ENCODE results near the gene ADORA1.
A peak's percentile ranks its signal among the peaks of the same experiment; 100 is the strongest.

Gene ADORA1

DNA sequence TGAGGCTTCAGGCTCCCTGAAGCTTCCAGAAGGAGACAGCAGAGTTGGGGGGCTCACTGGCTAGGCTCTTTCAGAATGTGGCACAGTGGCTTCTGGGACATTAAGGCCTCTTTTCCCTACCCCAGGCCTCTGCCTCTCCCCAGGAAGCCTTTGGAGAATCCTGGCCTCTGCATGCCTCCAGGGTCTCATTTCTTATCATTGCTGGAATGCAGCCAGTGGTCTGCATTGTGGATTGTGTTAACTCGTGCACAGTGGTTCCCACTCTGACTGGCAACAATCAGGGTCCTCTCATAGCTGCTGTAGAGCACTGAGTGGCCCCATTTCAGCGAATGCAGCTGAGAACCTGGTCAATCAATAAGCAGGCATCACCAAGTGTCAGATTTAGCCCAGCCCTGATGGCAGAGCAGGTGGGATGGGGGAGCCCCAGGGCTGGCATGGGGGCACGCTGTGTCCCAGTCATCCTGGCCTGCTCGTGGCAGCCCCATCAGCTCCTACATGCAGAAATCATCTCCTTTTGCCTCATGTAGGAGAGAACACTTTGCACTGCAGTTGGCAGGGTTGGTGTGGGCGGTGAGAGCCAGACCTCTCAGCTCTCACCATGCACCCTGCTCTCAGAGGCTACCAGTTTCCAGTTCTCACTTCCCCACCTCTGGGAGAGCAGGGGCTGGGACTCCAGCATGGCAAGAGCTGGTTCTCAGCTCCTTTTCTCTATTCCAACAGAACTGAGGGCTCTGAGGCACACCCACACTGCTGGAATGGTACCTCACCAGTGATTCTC is 13.4 kb downstream of the ADORA1 start:
- DNase-seq (ENCODE audit: low spot score): no peak

- no peak for DNase-seq (ENCODE audit: low spot score)
These were observed 14.6 kb downstream of the ADORA1 start for GRCh38 chr1:203142124-203142523.

DNA sequence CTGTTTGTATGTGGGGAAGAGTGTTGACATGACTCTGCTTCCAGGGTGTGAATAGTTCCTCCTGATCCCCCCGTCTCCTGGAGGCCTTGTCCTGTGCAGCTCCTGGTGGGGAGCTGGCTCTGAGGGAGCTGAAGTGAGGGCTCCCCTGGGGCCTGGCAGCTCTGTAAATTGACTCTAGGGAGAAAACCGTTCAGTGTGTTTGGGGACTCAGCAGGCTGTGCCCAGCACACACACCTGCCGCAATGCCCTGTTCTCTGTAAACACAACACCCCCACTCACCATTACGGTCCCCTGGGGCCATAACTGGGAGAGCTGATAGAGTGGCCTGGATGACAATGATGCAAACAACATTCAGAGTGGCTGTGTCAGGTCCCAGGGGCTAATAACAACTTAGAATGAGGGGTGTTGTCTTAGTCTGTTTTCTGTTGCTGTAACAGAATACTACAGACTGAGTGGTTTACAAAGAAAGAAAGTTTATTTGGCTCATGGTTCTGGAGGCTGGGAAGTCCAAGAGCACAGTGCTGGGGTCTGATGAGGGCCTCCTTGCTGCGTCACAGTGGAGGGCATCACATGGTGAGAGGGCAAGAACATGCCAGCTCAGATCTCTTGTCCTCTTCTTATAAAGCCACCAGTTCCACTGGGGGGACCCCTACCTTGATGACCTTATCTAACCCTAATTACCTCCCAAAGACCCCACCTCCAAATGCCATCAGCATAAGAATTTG is 15.3 kb downstream of the ADORA1 start:
- no peak for DNase-seq (ENCODE audit: low spot score)

GRCh38 chr1:203143641-203144040 is 16.1 kb downstream of the ADORA1 start:
- no peak for DNase-seq (ENCODE audit: low spot score)

GRCh38 chr1:203144661-203145060 is 17.1 kb downstream of the ADORA1 start:
- peak; percentile 95 for DNase-seq (ENCODE audit: low spot score)

GRCh38 chr1:203145321-203146041 is 18.0 kb downstream of the ADORA1 start:
- peak; percentile 53 for DNase-seq (ENCODE audit: low spot score)

- no peak for DNase-seq (ENCODE audit: low spot score)
These were observed 18.5 kb downstream of the ADORA1 start for GRCh38 chr1:203146042-203146369.

DNA sequence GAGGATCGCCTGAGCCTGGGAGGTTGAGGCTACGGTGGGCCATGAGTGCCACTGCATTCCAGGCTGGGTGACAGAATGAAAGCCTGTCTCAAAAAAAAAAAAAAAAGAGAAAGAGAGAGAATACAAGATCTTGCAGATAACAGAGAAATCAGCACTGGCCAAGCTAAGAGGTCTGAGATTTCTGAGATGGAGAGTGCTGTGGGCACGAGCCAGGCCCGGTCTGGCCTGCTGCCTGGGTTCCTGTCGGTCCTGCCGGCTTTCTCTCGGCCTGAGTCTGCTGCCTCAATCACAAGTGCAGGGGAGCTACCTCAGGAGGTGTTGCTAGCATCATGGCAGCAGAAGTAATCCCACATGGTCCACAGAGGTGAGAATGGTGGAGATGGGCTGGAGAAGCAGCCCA is 19.0 kb downstream of the ADORA1 start:
- DNase-seq (ENCODE audit: low spot score): no peak

GRCh38 chr1:203147376-203147775 is 19.9 kb downstream of the ADORA1 start:
- DNase-seq (ENCODE audit: low spot score): peak; percentile 86

GRCh38 chr1:203148127-203148526 is 20.6 kb downstream of the ADORA1 start:
- DNase-seq (ENCODE audit: low spot score): no peak

DNA sequence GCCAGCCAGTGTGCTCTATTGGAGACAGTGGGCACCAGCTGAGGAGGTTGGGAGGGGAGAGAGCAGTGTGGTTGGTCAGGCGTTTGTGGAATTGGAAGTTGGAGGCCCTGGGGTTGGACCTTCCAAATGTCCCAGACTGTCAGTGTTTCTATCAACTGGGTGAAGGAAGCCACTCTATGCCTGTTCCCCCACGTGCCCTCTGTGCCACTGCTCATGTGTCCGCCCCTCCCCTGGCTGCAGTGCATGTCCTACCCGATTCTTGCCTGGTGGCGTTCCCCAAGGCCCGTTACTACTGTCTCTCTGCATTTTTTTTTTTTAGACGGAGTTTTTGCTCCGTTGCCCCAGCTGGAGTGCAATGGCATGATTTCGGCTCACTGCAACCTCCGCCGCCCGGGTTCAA is 21.1 kb downstream of the ADORA1 start:
- no peak for DNase-seq (ENCODE audit: low spot score)

DNA sequence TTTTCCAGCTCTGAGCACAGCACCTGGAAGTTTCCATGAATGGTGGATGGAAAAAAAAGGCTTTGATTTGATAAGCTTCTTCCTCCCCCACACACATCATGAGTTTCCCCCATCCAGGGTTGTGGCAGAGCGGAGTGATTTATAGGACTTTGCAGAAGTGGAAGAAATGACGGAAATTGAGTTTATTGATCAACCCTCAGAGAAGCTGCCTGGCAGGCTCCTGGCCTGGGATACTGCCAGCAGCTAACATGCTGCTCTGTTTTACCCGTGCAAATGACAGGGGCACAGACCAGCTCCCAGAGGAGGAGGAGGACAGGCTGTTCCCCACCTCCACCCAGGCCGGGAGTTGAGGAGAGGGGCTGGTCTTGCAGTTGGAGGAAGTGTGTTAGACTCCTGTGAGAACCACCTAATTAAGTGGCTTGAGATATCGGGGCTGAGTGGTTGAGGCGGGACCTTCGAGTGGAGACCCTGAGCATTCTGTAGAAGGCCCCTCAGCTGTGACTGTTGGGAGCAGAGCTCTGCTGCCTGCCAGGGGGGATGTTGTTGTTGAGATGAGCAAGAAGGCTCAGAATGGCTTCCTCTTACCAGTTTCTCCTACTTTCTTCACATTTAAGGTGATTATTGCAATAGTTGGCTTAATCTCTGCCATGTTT is 21.8 kb downstream of the ADORA1 start:
- no peak for DNase-seq (ENCODE audit: low spot score)

- DNase-seq (ENCODE audit: low spot score): no peak
These were observed 23.2 kb downstream of the ADORA1 start for GRCh38 chr1:203150511-203151297.

DNA sequence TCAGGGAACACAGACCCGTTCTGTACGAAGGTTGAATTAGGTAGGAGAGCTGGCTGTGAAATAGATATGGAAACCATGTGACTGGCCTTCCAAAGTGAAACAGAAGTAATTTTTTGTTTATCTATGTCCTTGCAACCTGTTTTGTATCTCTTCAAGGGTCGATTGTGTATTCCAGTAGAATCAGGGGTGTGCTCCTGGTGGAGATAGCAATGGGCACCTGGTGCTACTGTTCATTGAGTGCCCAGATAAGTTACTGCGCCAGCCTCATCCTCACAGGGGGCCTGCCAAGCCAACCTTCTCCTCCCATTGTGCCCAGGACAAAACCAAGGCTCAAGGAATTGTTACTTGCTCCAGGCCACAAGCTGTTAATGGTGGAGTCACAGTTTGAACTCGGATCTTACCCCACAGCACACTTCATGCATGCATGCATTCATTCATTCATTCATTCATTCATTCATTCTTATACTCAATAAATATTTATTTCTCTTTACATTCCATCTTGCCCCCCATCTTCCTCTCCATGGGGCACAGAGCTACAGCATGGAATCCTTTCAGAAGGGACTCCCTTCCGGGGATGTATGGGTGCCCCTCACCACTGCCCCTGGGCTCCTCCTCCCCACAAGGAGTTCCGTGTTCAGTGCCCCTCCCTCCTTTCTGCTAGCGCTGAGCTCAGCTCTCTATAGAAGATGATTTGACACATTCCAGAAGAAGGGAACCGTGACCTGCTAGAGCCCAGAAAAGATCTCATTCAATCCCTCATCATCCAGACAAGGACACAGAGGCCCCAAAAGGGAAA is 24.0 kb downstream of the ADORA1 start:
- no peak for DNase-seq (ENCODE audit: low spot score)

DNA sequence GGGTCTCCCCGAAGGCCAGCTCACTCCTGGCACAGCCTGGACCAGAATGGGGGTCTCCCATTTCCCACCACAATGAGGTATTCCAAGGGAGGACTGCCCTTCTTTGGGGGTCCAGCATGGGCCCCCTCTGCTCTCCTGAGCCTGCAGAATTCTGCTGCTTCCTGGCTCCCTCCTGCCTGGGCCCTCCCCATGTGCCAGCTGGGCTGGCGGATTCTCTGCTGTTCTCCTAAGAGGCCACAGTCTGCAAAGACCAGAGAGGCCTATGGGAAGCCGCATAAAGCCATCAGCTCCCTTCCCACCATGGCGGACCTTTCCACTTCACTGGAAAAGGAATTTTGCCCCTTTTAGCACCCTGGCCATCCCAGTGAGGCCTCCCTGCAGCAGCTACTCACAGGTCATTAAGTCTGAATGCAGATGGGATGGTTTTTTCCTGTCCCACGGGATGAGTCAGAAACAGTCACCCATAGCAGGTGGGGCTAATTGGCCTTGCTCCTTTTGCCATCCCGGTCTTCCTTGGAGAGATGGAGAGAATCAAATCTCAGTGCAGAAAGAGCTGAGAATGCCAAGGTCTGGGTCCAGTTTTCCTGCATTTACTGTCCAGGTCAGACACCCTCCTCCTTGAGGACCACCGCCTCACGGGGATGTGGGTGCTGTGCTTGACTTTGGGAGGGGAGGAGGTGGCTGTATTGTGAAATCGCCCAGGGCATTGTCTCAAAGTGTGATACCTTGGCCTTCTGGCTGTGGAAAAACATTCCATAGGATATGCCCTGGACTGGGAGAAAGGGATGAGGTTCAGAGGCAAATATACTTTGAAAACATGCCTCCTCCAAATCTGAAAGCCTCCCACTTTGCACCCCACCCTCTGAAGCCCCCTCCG is 24.9 kb downstream of the ADORA1 start:
- DNase-seq (ENCODE audit: low spot score): no peak

DNA sequence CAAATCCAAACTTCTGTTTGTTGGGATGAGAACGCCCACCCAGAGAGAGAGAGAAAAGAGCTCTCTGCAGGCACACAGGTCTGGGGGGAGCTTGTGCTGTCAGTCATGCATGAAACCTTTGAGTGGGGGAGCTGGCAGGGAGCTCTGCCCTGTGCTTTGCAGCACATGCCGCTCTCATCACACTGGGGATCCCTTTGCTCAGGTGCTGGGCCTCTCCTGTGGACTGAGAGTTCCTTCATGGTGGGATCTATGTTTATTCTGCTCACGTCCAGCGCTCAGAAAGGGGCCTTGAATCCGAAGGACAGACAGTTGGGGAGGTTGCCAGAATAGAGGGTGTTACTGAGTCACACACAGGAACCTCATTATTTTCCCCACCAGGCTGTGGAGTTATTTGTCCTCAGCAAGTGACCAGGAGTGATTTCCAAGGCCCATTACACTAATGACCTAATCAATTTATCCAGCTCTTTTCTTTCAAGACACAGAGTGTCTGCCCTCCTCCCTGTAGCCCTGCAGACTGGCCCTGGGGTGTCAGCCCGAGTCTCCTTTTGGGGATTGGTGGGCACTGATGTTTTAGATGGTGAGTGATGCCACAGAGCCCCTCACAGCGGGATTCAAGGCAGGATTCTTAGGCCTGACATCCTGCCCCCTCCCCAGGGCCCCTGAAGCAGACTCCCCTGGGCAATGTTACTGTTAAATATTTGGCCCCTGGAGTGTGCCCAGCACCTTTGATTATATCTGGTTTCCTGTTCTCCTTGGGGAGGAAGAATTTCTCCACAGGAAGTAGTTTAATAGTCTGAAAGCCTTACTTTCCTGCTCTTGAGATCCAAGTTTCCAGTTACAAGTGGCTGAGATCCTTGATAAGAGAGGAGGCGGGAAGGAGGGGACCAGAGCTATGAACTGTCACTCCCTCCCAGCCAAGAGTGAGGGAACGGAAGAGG is 25.8 kb downstream of the ADORA1 start:
- DNase-seq (ENCODE audit: low spot score): peak; percentile 79

DNA sequence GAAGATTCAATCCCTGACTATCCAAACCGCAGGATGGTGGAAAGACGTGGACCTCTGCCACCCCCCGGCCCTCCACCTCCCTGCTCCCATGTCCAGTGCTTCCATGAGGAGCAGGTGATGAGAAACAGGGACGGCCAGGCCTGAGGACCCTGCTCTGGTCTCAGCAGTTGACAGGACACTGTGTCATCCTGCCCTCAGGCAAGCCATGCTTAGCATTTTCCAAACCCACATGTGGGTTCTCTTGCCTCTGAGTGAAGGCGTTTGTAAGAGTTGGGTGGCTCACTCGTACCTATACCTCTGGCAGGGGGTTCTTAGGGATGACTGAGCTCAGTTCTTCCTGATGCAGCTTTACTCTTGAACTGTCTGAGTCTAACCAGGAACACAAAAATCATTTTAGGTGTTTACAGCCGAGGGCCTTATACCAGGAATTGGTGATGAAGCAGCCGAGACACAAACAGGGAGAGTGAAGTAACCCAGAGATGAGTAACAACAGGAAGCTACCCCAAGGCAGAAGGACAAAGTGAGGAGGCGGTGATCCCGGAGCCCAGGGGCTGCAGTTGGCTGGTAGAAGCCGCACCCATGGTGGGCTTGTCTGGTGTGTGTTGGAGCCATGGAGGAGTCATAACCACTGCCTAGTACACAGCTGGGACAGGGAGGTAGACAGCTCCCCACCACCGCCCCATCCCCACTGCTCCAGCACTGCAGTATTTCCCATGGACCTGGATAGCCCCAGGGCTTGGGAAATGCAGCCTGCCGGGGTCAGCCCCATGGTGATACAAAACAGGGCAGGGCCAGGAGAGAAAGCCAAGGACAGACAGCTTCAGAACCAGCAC is 26.7 kb downstream of the ADORA1 start:
- no peak for DNase-seq (ENCODE audit: low spot score)

- DNase-seq (ENCODE audit: low spot score): no peak
These were observed 28.8 kb downstream of the ADORA1 start for GRCh38 chr1:203156280-203156679.

Data from Ammon's horn (tissue), 1 donor.